ENCODE measurements around the gene PRKAG2.

PRKAG2 gene

GRCh38 chr7:151900591-151900985 is 23.7 kb upstream of the PRKAG2 start:
- no peak for DNase-seq

DNA sequence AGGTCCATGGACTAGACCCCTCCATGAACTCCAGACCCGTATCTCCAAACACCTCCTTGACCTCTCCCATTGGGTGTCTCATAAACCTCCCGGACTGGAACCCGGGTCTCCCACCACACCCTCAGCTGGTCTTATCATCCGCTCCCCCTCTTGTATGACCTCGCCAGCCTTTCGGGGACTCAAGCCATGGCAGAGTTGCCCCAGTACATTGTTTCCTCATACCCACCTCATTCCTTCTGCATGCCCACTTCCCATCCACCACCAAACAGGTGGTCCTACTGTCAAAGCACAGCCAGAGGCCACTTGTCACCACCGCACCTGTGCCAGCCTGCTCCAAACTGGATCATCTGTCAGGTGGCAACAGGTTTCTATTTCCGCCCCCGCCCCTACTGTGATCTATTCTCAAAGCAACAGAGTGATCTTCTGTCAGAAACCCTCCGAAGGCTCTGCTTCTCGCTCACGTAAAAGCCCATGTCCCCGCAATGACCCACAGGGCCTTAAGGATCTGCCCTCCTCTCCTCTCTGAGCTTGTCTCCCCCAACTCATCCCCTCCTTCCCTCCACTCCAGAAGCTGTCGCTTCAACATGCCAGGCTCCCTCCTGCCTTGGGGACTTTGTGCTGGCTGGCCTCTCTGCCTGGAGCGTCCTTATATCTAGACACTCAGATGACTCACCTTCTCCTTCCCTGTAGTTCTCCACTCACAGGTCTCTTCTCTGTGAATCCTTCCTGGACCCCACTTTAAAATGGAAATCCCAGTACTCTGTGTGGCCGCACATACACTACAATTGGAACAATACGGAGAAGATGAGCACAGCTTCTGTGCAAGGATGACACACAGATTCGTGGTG is 22.8 kb upstream of the PRKAG2 start:
- no peak for DNase-seq

DNA sequence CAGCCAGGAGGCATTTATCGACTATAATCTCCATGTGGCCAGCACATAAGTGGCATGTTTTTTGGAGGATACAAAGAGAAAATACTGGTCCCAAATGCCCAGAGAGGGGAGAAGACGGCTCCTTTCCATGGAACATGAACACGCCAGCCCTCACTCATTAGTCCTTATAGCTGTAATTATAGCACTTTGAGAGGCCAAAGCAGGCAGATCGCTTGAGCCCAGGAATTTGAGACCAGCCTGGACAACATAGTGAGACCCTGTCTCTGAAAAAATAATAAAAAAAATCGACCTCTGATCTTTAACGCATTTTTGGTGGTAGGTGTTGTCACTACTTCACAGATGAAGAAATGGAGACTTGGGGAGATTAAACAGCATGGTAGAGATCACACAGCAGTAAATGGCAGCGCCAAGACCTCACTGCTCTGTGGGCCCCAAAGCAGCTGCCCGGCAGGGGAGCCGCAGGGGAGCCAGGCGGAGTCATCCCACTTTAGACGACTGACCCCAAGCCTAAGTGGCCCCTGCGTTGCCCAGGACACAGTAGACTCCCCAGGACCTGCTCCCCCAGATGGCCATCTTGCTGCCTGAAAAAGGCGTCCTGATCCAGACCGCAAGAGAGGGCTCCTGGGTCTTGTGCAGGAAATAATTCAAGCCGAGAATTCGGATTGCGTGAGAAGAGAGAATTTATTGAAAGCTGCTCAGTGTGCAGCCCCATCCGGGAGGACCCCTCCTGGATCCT is 21.2 kb upstream of the PRKAG2 start:
- DNase-seq = no peak

DNA sequence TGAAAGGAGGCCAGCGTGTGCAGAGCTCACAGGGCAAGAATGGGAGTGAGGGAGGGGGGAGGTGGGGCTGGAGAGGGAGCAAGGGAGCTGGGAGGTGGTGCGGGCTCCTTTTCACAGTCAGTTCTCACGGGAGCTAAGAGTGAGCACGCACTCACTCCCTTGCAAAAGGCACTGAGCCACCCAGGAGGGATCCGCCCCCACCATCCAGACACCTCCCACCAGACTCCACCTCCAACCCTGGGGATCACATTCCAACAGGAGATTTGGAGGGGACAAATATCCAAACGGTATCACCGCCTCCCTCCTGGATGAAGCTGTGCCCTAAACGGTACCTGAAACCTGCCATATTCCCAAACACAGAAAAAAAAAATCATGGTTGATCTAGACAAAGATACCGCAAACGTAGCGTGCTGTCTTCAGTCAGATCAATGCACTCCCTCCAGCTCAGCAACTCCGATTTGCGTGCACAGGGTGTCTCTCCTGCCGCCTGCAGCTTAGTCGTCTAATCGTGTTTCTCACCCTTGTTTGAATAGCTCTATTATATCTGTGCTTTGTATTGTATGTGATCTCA is 20.3 kb upstream of the PRKAG2 start:
- no peak for DNase-seq

- no peak for DNase-seq
Measured at GRCh38 chr7:151896486-151896885, 19.6 kb upstream of the PRKAG2 start.

GRCh38 chr7:151896086-151896485 is 19.2 kb upstream of the PRKAG2 start:
- no peak for DNase-seq

GRCh38 chr7:151895631-151896031 is 18.7 kb upstream of the PRKAG2 start:
- no peak for DNase-seq

DNA sequence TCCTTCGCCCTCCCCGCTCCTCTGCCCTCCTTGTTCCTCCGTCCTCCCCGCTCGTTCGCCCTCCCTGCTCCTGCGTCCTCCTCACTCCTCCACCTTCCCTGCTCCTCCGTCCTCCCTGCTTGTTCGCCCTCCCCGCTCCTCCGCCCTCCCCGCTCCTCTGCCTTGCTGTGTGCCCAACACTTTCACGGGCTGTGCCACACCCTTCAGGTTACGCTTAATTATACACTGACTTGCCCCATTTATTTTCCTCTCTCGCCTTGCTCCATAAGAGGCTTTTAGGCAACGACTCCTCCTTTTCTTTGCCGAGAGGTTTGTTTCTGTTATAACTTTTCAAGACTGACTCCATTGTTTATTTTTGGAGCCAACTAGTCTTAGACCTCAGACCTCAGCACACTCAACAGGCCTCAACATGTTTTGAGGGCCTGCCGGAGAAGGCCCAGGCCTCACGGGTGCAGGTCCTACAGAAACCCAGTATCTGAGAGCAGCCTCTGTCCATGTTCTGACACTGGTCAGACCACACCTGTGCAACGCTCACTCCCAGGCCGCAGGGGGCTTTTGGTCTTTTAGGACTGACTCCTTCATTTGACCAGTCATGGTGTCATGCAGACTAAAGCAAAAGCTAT is 18.2 kb upstream of the PRKAG2 start:
- DNase-seq = no peak

DNA sequence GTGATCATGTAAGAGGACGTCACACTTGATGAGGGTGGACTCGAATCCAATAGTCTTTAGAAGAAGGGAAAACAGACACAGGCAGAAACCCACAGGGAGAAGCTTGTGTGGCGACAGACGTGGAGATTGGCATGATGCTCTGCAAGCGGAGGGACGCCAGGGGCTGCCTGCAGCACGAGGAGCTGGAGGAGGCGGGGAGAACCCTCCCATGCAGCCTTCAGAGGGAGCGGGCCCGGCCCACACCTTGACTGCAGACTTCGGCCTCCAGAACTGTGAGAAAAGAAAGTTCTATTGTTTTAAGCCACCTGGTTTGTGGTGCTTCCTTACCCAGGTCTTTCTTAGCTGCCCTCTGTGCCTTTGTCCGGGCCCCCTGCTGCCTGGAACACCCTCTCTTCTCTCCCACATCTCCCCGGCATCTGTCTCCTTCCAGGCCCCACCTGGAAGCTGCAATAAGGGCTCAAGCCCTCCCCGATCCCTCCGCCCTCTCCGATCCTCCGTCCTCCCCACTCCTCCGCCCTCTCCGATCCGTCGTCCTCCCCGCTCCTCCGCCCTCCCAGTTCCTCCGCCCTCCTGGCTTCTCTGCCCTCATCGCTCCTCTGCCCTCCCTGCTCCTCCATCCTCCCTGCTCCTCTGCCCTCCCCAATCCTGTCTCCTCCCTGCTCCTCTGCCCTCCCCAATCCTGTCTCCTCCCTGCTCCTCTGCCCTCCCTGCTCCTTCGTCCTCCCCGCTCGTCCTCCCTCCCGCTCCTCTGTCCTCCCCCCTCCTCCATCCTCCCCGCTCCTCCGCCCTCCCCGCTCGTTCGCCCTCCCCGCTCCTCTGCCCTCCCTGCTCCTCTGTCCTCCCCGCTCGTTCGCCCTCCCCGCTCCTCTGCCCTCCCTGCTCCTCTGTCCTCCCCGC is 17.4 kb upstream of the PRKAG2 start:
- DNase-seq = no peak

DNA sequence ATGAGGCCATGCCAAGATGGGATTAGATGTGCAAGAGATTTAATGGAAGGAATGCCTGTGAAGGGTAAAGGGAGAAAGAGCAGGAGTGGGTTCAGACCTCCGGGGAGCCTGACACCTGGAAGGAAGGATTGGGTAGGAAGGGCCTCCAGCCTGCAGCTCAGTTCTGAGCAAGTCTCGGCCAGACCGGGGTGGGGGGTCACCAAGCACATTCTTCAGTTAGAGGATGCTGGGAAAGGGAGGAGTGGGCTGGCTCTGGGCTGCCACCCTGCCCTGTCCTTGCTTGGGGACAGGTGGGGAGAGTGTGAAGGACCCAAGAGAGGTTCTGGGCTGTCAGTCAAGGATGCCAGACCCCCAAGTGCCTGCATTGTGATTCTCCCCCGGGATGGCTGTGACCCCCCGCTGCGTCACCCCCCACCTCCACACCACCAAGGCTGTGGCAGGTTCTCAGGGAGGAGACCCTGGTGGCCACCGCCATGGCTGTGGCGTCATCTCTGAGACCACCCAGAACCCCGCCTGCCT is 16.5 kb upstream of the PRKAG2 start:
- DNase-seq = no peak

- DNase-seq = no peak
Measured at GRCh38 chr7:151891753-151892152, 14.8 kb upstream of the PRKAG2 start.

GRCh38 chr7:151891182-151891581 is 14.3 kb upstream of the PRKAG2 start:
- no peak for DNase-seq

GRCh38 chr7:151890355-151891004 is 13.6 kb upstream of the PRKAG2 start:
- DNase-seq = no peak

DNA sequence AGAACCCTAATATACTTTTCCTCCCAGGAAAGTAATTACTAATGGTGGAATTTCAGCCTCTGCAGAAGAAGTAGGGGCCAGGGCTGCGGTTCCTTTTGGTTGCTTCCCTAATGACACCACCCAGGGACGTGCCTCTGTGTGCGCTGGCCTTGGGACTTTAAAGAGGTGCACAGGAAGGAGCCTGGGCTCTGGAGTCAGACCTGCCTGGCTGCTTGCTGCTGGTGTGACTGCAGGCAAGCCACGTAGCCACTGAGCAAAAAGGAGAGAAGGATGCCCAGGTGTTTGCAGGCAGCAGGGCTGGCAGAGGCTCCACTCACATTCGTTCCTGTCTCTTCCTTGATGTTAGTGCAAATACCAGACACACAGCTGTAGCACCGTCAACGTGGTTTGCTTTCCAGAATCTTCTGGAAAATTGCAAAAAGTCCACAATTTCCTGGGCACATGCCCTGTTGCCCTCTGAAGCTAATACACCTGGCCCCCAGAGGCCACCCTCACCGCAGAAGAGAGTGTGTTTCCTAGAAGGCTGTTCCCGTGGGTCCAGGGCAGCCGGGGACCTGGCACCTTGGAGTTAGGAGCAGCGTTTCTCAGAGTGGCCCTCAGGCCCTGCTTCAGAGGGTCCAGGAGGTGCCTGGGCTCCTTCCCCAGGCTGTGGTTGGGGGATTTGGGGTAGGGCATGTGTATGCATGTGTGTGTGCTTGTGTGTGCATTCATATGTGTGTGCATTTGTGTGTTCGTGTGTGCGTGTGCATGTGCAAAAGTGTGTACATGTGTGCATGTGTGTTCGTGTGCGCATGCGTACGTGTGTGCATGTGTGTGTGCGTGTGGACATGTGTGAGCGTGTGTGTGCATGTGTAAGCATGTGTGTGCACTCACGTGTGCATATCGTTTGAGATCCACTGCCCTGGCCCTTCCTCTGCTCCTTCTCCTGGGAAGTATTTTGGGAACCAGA is 12.8 kb upstream of the PRKAG2 start:
- no peak for DNase-seq

DNA sequence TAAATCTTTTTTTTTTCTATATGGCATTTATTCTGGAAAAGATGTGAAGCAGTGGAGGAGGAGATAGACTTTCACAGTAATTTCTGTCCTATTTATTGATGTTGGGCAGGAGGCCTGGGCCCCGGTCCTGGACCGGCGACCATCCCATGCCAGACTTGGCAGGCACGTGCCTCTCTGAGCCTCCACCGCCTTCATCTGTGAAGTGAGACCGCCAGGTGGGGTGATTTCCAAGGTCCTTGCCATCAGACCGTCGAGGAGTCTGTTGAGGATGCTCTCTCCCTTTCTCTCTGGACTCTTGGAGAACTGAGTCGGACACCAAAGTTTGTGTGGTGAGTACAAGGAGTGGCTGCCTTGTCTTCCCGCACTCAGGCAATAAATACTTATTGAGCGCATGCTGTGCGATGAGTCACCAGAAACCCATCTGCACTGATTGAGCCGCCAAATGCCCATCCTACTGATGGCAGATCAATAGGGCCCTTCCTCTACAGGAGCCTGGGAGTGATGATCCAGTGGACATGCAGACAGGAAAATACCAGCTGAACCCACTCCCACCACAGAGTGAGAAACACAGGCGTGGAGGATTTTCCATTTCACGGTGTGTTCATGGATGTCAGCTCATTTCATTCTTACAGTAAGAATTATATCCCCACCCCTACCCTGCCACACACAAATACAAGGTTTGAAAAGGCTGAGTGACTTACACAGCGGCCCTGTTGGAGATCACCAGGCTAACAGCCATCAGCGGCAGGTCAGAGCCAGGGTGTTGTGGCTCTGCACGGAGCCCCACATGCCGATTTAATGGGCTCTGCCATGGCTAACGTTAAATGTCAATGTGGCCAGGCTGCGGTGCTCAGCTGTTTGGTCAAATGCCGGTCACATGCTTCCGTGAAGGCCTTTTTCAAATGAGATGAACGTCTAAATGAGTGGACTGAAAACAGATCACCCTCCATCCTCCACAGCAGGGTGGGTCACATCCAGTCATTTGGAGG is 11.5 kb upstream of the PRKAG2 start:
- no peak for DNase-seq

DNA sequence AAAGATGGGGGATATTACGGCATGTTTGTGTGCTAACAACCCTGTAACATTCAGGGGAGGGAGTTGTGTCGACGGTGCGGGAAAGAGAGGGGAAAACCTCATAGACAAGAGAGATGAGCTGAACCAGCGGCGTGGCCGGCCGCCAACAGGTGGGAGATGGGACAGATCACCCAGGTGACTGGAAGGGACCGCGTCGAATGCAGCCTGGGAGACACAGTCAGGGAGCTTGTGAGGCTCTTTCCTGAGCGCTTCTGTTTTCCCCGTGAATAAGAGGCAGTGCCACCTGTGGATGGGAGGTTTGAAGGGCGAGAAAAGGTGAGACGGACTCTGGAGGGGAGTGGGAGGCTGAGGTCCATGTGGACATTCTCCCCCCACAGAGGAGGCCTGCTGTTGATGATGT is 9.9 kb upstream of the PRKAG2 start:
- no peak for DNase-seq

- no peak for DNase-seq
Measured at GRCh38 chr7:151885202-151885580, 8.3 kb upstream of the PRKAG2 start.

DNA sequence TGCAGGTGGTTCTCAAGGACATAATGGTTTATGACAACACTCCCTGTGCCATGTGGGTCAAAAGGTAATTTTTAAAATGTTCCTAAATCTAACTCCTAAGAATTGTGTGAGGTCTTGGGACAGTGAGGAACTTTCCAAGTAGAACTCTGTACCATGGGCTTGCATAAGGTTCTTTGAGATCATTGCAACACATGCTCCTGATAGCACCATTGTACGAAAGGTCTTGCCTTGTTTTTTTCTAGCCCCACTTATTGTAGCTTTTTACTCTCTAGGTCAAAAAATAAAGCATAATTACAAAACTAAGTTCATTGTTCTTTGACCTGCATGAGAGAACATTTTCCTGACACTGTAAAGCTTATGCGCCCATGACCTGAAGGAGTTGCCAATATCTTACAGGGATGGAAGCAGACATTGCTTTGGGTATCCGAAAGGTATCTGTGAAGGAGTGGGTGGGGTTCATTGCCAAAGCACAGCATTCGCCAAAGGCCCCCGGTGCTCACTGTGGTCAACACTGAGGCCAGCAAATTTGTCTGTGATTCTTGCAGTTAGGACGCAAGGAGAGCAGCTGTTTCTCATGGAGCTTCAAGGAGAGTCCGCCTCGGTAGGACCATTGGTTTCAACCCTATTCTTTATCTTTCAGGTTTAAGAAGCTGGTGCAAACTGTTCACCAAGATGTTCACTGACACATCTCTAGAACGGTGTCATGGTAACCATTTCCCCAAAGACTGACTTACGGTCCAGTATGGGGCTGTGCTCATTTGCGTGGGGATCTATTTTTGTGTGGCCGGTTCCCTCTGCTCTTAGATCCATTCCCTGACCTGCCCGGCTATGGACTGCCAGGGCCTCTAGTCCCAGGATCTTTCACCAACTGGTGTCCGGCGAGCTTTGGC is 7.6 kb upstream of the PRKAG2 start:
- DNase-seq = no peak

Data from KG1 (cell line).